GM21717 (cell line): ENCODE data around the gene NEK6.
A peak's percentile ranks its signal among the peaks of the same experiment; 100 is the strongest.
"Not testable (repeated sequence)": the region's sequence is repeated elsewhere in the genome, so short reads cannot be mapped to it uniquely, and the experiment has no call there.

Experiments used
- ATAC-seq: cut with Tn5 transposase; IDR thresholded peaks from one replicate; pipeline ENCODE4 v1.9.1; 2021; ENCODE audit warnings: mild to moderate bottlenecking, moderate library complexity; ENCODE audit not compliant: unreplicated experiment

The NEK6 gene

DNA sequence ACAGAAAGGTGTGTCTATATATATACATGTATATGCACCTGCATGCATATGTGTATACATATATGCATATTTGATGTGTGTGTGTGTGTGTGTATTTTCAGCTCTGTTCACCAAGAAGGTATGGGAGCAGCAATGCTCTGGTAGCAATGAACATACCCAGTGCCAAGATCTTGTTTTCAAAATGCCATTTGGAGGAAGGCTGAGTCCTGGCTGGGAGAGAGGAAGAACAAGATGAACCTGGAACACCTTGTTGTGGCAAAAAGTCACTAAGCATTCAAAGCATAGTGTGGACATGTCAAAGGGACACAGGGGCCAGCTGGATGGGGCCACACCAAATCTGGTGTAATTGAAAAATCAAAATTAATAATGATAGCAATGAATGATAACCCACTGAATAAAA is 31.8 kb upstream of the NEK6 start:
- ATAC-seq = no peak

DNA sequence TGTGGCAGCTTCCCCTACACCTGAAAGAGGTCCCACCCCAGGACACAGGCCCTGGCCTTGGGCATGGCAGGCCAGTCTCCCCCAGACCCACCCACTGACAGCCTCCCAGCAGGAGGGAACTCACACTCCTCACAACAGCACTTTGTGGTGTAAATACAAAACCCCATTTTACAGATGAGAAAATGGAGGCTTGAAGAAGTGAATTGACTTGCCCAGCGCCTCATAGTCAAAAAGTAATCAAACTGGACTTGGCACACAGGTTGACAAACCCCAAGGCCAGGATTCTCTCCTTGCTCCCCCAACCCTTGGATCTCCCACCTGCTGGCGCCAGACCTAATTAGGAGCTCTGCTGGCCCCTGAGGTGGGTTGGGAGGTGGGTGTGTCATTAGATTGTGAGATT is 29.2 kb upstream of the NEK6 start:
- ATAC-seq = no peak

GRCh38 chr9:124231095-124231737 is 26.5 kb upstream of the NEK6 start:
- ATAC-seq = no peak

- ATAC-seq = peak; percentile 24
These were observed 19.1 kb upstream of the NEK6 start for GRCh38 chr9:124238546-124239140.

- ATAC-seq = peak; percentile 71
These were observed 18.3 kb upstream of the NEK6 start for GRCh38 chr9:124239249-124240073.

GRCh38 chr9:124242331-124243194 is 15.2 kb upstream of the NEK6 start:
- no peak for ATAC-seq

GRCh38 chr9:124247393-124247792 is 10.4 kb upstream of the NEK6 start:
- ATAC-seq = not testable (repeated sequence)

GRCh38 chr9:124248066-124248465 is 9.7 kb upstream of the NEK6 start:
- ATAC-seq = no peak

DNA sequence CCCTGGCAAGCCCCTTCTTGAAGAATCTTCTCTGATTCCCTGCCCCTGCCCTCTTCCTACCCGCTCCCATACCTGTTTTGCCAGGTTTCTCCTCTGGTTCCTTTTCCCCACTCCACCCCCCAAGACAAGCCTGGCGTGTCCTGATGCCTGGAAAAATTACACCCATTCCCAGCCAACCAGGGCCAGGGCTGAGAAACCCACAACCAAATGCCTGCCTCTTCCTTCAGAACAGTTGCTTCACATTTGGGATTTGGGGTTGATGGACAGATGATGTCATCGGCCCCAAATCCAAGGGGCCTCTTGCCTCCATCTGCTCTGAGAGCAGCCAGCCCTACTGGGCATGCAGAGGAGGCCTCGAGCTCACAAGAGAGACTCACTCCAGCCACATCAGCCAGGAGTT is 8.8 kb upstream of the NEK6 start:
- ATAC-seq = no peak

DNA sequence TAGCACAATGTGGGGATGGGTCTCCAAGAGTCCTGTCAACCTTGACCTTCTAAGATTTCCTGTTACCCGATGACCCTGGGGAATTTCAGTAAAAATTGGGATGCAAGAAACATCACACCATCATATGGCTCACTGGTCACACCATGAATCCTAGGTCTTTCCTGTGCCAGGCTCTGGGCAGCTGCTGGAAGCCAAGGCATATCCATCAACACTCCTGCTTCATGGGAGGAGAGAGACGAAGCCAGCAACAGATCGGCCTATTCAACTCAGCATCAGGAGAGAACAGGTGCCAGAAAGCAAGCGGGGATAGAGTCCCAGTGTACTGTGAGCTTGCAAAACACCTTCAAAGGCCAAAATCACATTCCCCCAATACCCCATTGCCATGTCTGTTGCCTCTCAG is 6.5 kb upstream of the NEK6 start:
- no peak for ATAC-seq

GRCh38 chr9:124251605-124252378 is 6.0 kb upstream of the NEK6 start:
- no peak for ATAC-seq

- not testable (repeated sequence) for ATAC-seq
These were observed 4.9 kb upstream of the NEK6 start for GRCh38 chr9:124252878-124253277.

- ATAC-seq = peak; percentile 76
These were observed 3.5 kb upstream of the NEK6 start for GRCh38 chr9:124254261-124254682.

- no peak for ATAC-seq
These were observed 2.5 kb upstream of the NEK6 start for GRCh38 chr9:124255222-124255621.

- no peak for ATAC-seq
These were observed 1.2 kb upstream of the NEK6 start for GRCh38 chr9:124256517-124257069.

GRCh38 chr9:124257070-124257843 is 492 bp upstream of the NEK6 start:
- no peak for ATAC-seq

- ATAC-seq = no peak
These were observed 933 bp downstream of the NEK6 start for GRCh38 chr9:124258607-124259157.

GRCh38 chr9:124259158-124259808 is 1.5 kb downstream of the NEK6 start:
- no peak for ATAC-seq
